Measurements from ENCODE around the gene CPT1B.
A peak's percentile ranks its signal among the peaks of the same experiment; 100 is the strongest.

CPT1B gene

GRCh38 chr22:50568626-50569025, 9.6 kb downstream of the CPT1B start:
- DNase-seq: no peak

DNA sequence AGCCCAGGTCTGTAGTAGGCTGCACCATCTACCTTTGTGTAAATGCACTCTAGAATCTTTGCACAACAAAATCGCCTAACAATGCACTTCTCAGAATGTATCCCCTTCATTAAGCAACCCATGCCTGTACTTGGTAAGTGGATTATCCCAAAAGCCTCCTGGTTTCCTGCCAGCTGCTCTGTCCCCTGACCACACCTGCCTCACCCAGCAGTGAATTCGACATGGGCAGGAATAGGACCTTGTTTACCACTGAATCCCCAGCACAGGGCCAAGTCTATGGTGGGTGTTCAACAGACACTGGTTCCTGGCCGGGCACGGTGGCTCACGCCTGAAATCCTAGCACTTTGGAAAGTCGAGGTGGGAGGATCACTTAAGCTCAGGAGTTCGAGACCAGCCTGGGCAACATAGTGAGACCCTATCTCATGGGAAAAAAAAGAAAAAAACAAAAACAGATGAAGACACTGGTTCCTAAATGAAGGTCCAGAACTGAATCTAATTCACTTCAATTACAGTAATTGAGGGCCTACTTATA, 10.4 kb downstream of the CPT1B start:
- no peak for DNase-seq

- DNase-seq: no peak
Observed at GRCh38 chr22:50564289-50564688, 13.9 kb downstream of the CPT1B start.

GRCh38 chr22:50563413-50564160, 14.6 kb downstream of the CPT1B start:
- no peak for DNase-seq

- peak; percentile 97 for DNase-seq
Observed at GRCh38 chr22:50562523-50563412, 15.5 kb downstream of the CPT1B start, which contains the start of gene SYCE3. SYCE3 (minus strand) TSS chr22:50562919; CDS start chr22:50556405, 6,514 bp downstream.

GRCh38 chr22:50561401-50562358, 16.5 kb downstream of the CPT1B start:
- DNase-seq: peak; percentile 41

- DNase-seq: no peak
Observed at GRCh38 chr22:50560034-50560433, 18.2 kb downstream of the CPT1B start.

DNA sequence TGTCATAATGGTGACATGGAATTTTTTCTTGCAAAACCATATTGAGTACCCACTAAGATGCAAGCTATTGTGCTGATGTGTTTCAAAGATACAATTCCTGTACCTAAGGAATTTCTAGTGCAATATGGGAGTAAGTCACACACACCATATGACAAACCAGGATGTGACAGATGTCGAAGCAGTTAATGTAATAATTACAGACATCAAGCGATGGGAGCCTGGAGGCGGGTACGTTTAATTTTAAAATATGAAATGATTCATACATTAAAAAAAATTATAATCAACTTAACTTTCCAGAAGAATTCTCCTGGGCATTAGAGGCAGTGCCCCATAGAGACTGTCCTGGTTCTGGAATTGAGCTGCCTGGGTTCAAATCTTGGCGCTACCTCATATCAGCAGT, 21.5 kb downstream of the CPT1B start:
- no peak for DNase-seq

DNA sequence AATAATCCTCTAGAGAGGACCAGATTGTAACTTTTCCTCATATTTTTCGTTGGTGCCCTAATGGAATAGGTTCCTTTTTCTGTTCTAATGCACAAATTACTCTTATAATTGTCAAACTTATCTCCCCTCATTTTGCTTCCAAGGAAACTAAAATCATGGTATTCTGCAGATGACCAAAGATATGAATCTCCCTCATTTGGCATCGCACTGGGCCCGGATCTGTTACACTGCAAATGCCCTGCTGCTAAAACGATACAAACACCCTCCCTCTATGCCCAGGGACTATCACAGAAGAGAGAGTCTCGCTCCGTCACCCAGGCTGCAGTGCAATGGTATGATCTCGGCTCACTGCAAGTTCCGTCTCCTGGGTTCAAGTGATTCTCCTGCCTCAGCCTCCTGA, 24.9 kb downstream of the CPT1B start:
- no peak for DNase-seq

- DNase-seq: no peak
Observed at GRCh38 chr22:50551160-50551752, 27.0 kb downstream of the CPT1B start.

DNA sequence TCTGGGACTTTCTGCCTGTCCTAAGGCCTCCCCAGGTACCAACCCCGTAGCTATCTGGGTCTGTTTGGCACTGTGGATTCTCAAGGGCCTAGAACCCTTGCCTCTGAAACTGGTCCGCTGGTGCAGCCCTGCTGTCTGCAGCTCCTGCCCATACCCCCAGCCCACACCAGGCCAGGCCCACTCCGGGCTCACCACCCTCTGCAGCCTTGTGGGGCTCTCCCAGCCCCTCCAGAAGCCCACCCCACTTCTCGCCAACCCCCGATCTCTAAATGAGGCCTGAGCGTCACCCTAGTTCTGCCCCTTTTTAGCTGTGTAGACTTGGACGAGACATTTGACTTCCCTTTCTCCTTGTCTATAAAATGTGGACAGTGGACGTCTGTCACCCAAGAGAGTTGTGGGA, 27.8 kb downstream of the CPT1B start:
- DNase-seq: no peak

DNA sequence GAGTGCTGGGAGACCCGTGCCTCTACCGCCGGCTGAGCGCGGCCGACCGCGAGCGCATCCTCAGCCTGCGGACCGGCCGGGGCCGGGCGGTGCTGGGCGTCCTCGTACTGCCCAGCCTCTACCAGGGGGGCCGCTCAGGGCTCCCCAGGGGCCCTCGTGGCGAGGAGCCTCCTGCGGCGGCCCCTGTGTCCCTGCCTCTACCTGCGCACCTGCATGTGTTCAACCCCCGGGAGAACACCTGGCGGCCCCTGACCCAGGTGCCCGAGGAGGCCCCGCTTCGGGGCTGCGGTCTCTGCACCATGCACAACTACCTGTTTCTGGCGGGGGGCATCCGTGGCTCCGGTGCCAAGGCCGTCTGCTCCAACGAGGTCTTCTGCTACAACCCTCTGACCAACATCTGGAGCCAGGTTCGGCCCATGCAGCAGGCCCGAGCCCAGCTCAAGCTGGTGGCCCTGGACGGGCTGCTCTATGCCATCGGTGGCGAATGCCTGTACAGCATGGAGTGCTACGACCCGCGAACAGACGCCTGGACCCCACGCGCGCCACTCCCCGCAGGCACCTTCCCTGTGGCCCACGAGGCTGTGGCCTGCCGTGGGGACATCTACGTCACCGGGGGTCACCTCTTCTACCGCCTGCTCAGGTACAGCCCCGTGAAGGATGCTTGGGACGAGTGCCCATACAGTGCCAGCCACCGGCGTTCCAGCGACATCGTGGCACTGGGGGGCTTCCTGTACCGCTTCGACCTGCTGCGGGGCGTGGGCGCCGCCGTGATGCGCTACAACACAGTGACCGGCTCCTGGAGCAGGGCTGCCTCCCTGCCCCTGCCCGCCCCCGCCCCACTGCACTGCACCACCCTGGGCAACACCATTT, 29.1 kb downstream of the CPT1B start:
- no peak for DNase-seq

DNA sequence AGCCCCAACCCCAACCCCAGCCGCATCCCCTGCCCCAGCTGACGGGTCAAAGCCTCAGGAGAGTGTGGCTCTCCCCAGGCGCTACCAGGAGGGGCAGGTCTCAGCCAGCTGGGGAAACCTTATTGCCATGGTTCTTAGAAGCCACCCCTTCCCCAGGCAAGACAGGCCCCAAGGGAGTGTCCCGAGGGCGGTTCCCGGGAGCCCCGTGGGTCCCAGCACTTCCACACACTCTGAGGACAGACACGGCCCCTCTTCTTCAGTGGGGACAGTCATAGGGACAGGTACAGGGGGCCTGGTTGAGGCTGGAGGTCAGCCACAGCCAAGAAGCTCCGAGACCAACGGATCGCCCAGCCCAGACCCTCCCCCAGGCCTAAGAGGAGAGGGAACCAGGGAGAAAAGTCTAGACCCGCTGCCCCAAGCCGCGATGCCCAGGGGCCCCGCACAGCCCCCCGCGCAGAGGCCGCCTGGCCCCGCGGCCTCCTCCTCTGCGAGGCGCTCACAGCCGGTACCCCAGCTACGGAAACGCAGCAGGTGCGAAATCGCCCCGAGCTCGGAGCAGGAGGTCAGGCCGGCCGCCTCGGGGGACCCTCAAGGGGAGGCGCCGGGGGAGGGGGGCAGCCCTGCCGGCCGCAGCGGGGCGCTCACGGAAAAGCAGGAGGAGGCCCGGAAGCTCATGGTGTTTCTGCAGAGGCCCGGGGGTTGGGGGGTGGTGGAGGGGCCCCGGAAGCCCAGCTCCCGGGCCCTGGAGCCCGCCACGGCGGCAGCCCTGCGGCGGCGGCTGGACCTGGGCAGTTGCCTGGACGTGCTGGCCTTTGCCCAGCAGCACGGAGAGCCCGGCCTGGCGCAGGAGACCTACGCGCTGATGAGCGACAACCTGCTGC, 29.9 kb downstream of the CPT1B start:
- DNase-seq: peak; percentile 61

DNA sequence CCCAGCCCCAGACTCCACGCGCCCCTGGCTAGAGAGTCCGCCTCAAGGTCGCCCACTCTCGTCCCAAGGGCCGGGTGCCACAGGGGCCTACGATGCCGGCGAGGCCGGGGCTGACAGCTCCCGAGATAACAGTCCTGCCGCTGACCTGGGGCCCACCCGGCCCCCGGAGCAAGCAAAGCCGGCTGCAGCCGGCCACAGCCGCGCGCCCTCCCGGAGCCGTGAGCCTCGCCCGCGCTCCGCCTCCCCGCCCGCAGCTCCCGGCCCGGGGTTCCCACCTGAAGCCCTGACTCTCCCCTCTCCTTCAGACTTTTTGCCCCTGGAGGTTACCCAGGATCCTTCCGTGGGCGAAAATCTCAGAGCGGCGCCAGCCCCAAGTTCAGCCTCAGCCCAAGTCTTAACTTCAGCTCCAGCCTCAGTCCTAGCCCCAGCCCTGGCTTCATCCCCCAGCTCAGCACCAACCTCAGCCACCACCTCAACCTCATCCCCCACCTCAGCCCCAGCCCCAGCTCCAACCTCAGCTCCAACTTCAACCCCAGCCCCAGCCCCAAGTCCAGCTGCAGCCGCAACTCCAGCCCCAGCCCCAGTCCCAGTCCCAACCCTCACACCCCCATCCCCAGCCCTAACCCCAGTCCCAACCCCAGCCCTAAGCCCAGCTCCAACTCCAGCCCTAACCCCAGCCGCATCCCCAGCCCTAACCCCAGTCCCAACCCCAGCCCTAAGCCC, 30.8 kb downstream of the CPT1B start:
- DNase-seq: no peak

DNA sequence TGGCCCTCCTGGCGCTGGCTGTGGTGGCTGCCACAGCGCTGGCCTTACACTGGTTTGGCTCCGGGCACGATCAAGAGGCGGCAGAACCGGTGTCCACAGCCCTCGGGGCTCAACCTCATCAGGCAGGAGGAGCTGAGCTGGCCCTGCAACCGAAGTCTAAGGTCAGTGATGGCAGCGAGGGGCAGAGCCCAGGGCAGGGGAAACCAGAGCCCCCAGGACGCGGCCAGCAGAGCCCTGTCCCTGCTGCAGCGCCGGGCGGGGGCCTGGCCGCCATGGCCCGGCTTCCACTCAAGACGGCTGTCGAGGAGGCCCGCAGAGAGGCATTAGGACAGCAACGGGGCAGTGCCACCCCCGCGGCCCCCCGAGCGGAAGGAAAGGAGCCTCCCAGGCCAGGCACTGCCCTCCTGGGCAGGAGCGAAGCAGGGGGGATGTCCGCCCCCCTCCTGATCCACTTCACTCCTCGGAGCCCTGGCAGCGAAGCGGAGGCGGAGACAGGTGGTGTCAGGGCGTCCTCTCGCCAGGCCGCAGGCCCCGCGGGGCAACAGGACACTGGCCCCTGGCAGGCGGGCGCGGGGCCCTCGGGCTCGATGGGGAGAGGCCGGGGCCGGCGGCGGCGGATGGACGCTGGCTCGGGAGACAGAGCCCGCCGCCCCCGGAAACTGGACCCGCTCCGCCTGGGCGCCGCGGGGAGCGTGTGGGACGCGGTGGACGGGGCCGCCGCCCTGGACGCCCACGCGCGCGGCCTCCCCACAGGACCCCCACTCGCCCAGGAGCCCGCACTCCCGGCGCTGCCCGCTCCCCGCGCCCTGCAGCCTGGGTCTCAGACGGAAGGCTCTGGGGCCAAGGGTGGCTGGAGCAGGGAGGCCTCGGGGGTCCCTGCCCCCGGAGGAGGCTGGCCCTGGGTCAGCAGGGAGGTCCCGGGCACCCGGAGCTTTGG, 31.6 kb downstream of the CPT1B start:
- no peak for DNase-seq

- peak; percentile 44 for DNase-seq
Observed at GRCh38 chr22:50545522-50546325, 32.5 kb downstream of the CPT1B start, which contains the start of gene KLHDC7B. KLHDC7B (plus strand) TSS chr22:50545899; CDS start chr22:50546244, 345 bp downstream.

DNA sequence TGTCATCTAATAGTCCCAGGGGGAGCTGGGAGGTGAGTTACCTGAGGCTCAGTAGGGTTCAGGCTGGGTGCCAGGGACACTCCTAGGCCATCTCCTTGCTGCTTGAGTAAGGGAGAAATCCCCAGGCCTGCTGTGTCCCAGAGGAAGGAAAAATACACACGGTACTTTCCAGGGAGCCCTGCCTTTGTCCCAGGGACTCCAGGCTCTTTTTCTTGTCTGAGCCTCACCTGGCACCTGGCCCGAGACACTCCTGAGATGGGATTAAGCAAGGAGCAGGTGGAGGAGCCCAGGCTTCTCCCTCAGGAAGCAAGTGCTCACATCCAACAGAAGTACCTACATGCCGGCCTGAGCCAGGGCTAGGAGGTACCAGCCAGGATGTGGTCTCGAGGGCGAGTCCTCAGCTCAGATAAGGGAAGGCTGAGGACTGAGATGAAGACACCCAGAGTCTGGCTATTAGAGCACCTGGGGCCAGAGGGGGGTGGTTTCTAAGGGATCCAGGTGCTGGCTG, 33.4 kb downstream of the CPT1B start:
- peak; percentile 55 for DNase-seq

Measured in CD4-positive, alpha-beta T cell treated with Interleukin-17A for 1 hour (primary cell).